Sigmoid colon (tissue), 7 donors: ENCODE results near the gene LNX2. TPM values are rescaled to one million over a fixed set of nuclear protein-coding genes. Genes with fewer than 3 reads are reported as not detected.

Experiments used
- DNase-seq: peaks from one replicate; pipeline ENCODE4 v3.0.0-alpha.2; 2019
- H3K27ac ChIP-seq, 4 donors: fragments of 200-600 bp; sonication (generic); one replicate each; pipeline ENCODE4 v1.5.1; 2016 to 2019; ENCODE audit warnings: mild to moderate bottlenecking in 1 of 4
- H3K27me3 ChIP-seq, 3 donors: fragments of 200-600 bp; sonication (generic); one replicate each; pipeline ENCODE4 v1.5.1; 2019; ENCODE audit warnings: mild to moderate bottlenecking in 1 of 3
- H3K36me3 ChIP-seq, 4 donors: fragments of 200-600 bp; sonication (generic); one replicate each; pipeline ENCODE4 v1.5.1; 2016 to 2019
- H3K4me1 ChIP-seq, 4 donors: fragments of 200-600 bp; sonication (generic); one replicate each; pipeline ENCODE4 v1.5.1; 2017 to 2019
- H3K4me3 ChIP-seq, 4 donors: fragments of 200-600 bp; sonication (generic); one replicate each; pipeline ENCODE4 v1.5.1; 2017 to 2019; ENCODE audit warnings: mild to moderate bottlenecking in 2 of 4, moderate library complexity in 1 of 4
- H3K9me3 ChIP-seq, 4 donors: fragments of 200-600 bp in 3 of 4; sonication (generic) in 3 of 4; one replicate each; pipeline versions ENCODE4 v1.5.1 to v1.6.1; 2013 to 2019
- CTCF ChIP-seq, 4 experiments: fragments of 450-650 bp in 3 of 4; fragments of 200-600 bp in 1 of 4; IDR thresholded peaks; one replicate each; pipeline ENCODE4 v1.5.1; 2016 to 2019; ENCODE audit warnings: antibody characterized with exemption in 4 of 4, mild to moderate bottlenecking in 3 of 4, moderate library complexity in 2 of 4
- EP300 ChIP-seq, 4 donors: sonication (generic); formaldehyde crosslinking; IDR thresholded peaks; one replicate each; pipeline ENCODE4 v1.6.1; 2017; ENCODE audit warnings: antibody characterized with exemption in 4 of 4
- POLR2A ChIP-seq, 2 donors: fragments of 450-650 bp; IDR thresholded peaks; one replicate each; pipeline ENCODE4 v1.6.1; 2016; ENCODE audit warnings: antibody characterized with exemption in 2 of 2, mild to moderate bottlenecking in 2 of 2, moderate library complexity in 2 of 2
- POLR2AphosphoS5 ChIP-seq, 4 donors: sonication (generic); formaldehyde crosslinking; IDR thresholded peaks; one replicate each; pipeline ENCODE4 v1.6.1; 2017; ENCODE audit warnings: antibody characterized with exemption in 4 of 4
- WGBS, 2 donors: extraction: QIAGEN DNeasy Blood & Tissue Kit; methylation state at CpG; one replicate each; pipeline ENCODE4 v1.1.7; 2013; 5-methylcytosine and 5-hydroxymethylcytosine counted together
- intact Hi-C: fragments of 100-400 bp; cut with DNase I; formaldehyde crosslinking; loops from one replicate; pipeline ENCODE4 v1.15.1; 2023
- polyA plus RNA-seq, 3 donors: library from polyadenylated mRNA; stranded (reverse); fragments of 200-250 nt; gene quantifications; one replicate each; pipeline ENCODE4 v1.2.3, GENCODE V29; 2013
- total RNA-seq, 4 donors: library from RNA; depleted of rRNA; stranded (reverse); fragments of >200 nt; gene quantifications; one replicate each; pipeline ENCODE4 v1.1.0, GENCODE V29; 2016
- donor health status: healthy with polysubstance abuse.
- donor health status: Bipolar disorder and iron deficiency.
- donor health status: healthy.

Gene LNX2
- total and polyA plus RNA-seq, 7 donors, result 7.7 to 22.2 (median 10.9) TPM

GRCh38 chr13:27592865-27593264 is 27.5 kb downstream of the LNX2 start:
- intact Hi-C loops, result no loop called here
- H3K4me3 ChIP-seq, result no peak overlapping the region
- H3K4me1 ChIP-seq, result no peaks in the 10 kb centered on the region
- no peak overlapping the region for H3K27ac ChIP-seq
- TF ChIP-seq CTCF (IDR thresholded peaks at IDR 0.05), result no peak
- no peak for TF ChIP-seq POLR2A (IDR thresholded peaks at IDR 0.05)
- no peak for TF ChIP-seq POLR2AphosphoS5 (IDR thresholded peaks at IDR 0.05)
- no peak for TF ChIP-seq EP300 (IDR thresholded peaks at IDR 0.05)
- no peaks in the 10 kb centered on the region for H3K9me3 ChIP-seq
- DNase-seq, result no peak
- no peaks in the 10 kb centered on the region for H3K27me3 ChIP-seq
- no peaks in the 10 kb centered on the region for H3K36me3 ChIP-seq

- no peak for TF ChIP-seq POLR2A (IDR thresholded peaks at IDR 0.05)
- no peak for DNase-seq
- H3K27me3 ChIP-seq, result no peaks in the 10 kb centered on the region
- no peaks in the 10 kb centered on the region for H3K9me3 ChIP-seq
- H3K36me3 ChIP-seq, result no peaks in the 10 kb centered on the region
- peaks cover 0 to 8% (median 7%) of the 10 kb centered on the region in 4 donors for H3K4me1 ChIP-seq
- no peak overlapping the region for H3K4me3 ChIP-seq
- no peak overlapping the region for H3K27ac ChIP-seq
- WGBS, 2 donors, result 89 to 97% methylated on average over 1 of the region's 1 CpG
- intact Hi-C loops, result no loop called here
Measured at GRCh38 chr13:27588405-27588804, 31.9 kb downstream of the LNX2 start.

- Histone ChIP-seq H3K36me3 (no peaks in the 10 kb centered on the region), H3K4me1 (peaks cover 0 to 10% (median 9%) of the 10 kb centered on the region in 4 donors), H3K27me3 (no peaks in the 10 kb centered on the region), H3K27ac (no peak overlapping the region), H3K9me3 (no peaks in the 10 kb centered on the region), H3K4me3 (no peak overlapping the region)
- WGBS, 2 donors, result 69 to 89% methylated on average over 5 of the region's 5 CpGs
- no peak for TF ChIP-seq CTCF (IDR thresholded peaks at IDR 0.05)
- TF ChIP-seq EP300 (IDR thresholded peaks at IDR 0.05), result no peak
- TF ChIP-seq POLR2A (IDR thresholded peaks at IDR 0.05), result no peak
- no peak for TF ChIP-seq POLR2AphosphoS5 (IDR thresholded peaks at IDR 0.05)
- intact Hi-C loops, result no loop called here
- no peak for DNase-seq
Measured at GRCh38 chr13:27587095-27587746, 33.1 kb downstream of the LNX2 start.

GRCh38 chr13:27583645-27584044 is 36.7 kb downstream of the LNX2 start:
- peaks cover 0 to 10% (median 9%) of the 10 kb centered on the region in 4 donors for H3K4me1 ChIP-seq
- TF ChIP-seq POLR2AphosphoS5 (IDR thresholded peaks at IDR 0.05) (no peak), POLR2A (IDR thresholded peaks at IDR 0.05) (no peak), EP300 (IDR thresholded peaks at IDR 0.05) (no peak), CTCF (IDR thresholded peaks at IDR 0.05) (no peak)
- H3K9me3 ChIP-seq, result no peaks in the 10 kb centered on the region
- H3K4me3 ChIP-seq, result no peak overlapping the region
- DNase-seq, result no peak
- H3K27me3 ChIP-seq, result no peaks in the 10 kb centered on the region
- peak overlapping the region; percentile 25 to 66 (median 41) for H3K27ac ChIP-seq
- WGBS, 2 donors, result 37 to 39% methylated on average over 4 of the region's 4 CpGs
- no peaks in the 10 kb centered on the region for H3K36me3 ChIP-seq
- intact Hi-C loops, result no loop called here

- Histone ChIP-seq H3K27me3 (no peaks in the 10 kb centered on the region), H3K4me1 (peaks cover 0 to 2% (median 1%) of the 10 kb centered on the region in 4 donors), H3K36me3 (no peaks in the 10 kb centered on the region), H3K9me3 (no peaks in the 10 kb centered on the region), H3K4me3 (no peak overlapping the region), H3K27ac (no peak overlapping the region)
- intact Hi-C loops, result loop anchor here (10.0 kb wide), 1 partner anchor 86 kb away; no protein-coding TSS in a partner anchor
- TF ChIP-seq POLR2AphosphoS5 (IDR thresholded peaks at IDR 0.05) (no peak), POLR2A (IDR thresholded peaks at IDR 0.05) (no peak), EP300 (IDR thresholded peaks at IDR 0.05) (no peak), CTCF (IDR thresholded peaks at IDR 0.05) (no peak)
- 94 to 97% methylated on average over 6 of the region's 6 CpGs for WGBS, 2 donors
- DNase-seq, result no peak
Measured at GRCh38 chr13:27578121-27579030, 42.0 kb downstream of the LNX2 start.
